WTC11 (cell line): Measurements from ENCODE around the gene RAB7A. TPM values are rescaled to one million over a fixed set of nuclear protein-coding genes. Genes with fewer than 3 reads are reported as not detected.

Experiments used
- ATAC-seq: fragments of 200-7000 bp; cut with Tn5 transposase; 2 replicates; pipeline ENCODE4 v1.10.0; 2021; ENCODE audit warnings: mild to moderate bottlenecking, moderate library complexity
- Bru-seq: library from RNA; stranded (reverse); fragments of 400-500 nt; gene quantifications from one replicate; lab custom pipeline; 2021; lab: Mats Ljungman, UMichigan
- CTCF ChIA-PET: fragments of 300-600 bp; sonication (Branson Sonifier 250); formaldehyde crosslinking; loops from one replicate; lab custom pipeline; 2021; ENCODE audit warnings: antibody characterized with exemption; lab: Charles Lee
- POLR2A ChIA-PET: fragments of 350-600 bp; sonication (Branson Sonifier 250); formaldehyde crosslinking; loops from one replicate; lab custom pipeline; 2021; ENCODE audit warnings: antibody characterized with exemption; lab: Charles Lee
- DNase-seq: peaks from one replicate; pipeline ENCODE4 v3.0.0; 2021; ENCODE audit warnings: low spot score
- H3K27ac Mint-ChIP-seq: 2 replicates; pipeline ENCODE4 v1.8.0; 2021; ENCODE audit warnings: mixed read lengths
- H3K27me3 Mint-ChIP-seq: 2 replicates; pipeline ENCODE4 v1.8.0; 2021; ENCODE audit warnings: low read depth, mild to moderate bottlenecking, moderate library complexity, mixed read lengths
- H3K36me3 Mint-ChIP-seq: 2 replicates; pipeline ENCODE4 v1.8.0; 2021; ENCODE audit warnings: mixed read lengths
- H3K4me1 Mint-ChIP-seq: 2 replicates; pipeline ENCODE4 v1.8.0; 2022; ENCODE audit warnings: mixed read lengths
- H3K4me3 Mint-ChIP-seq: 2 replicates; pipeline ENCODE4 v1.8.0; 2021; ENCODE audit warnings: mild to moderate bottlenecking, moderate library complexity, mixed read lengths
- H3K9me3 Mint-ChIP-seq: 2 replicates; pipeline ENCODE4 v1.8.0; 2021; ENCODE audit warnings: mixed read lengths
- AR ChIP-seq: fragments of 250-450 bp; sonication (Bioruptor Pico); IDR thresholded peaks from 2 replicates; pipeline ENCODE4 v1.9.0; 2021; ENCODE audit warnings: mild to moderate bottlenecking
- ARID4B ChIP-seq: sonication (generic); formaldehyde crosslinking; IDR thresholded peaks from 2 replicates; pipeline ENCODE4 v1.8.0; 2023; ENCODE audit warnings: missing genetic modification reagents, mild to moderate bottlenecking, borderline replicate concordance
- CREM ChIP-seq: sonication (generic); formaldehyde crosslinking; IDR thresholded peaks from 2 replicates; pipeline ENCODE4 v1.8.1; 2022; ENCODE audit warnings: mild to moderate bottlenecking, missing genetic modification reagents, moderate library complexity
- KAT7 ChIP-seq: sonication (generic); formaldehyde crosslinking; IDR thresholded peaks from 2 replicates; pipeline ENCODE4 v1.8.1; 2023; ENCODE audit warnings: missing genetic modification reagents, mild to moderate bottlenecking, borderline replicate concordance
- PRRX2 ChIP-seq: fragments of 250-450 bp; sonication (Bioruptor Pico); IDR thresholded peaks from 2 replicates; pipeline ENCODE4 v1.8.0; 2021; ENCODE audit warnings: mild to moderate bottlenecking
- TEAD1 ChIP-seq: sonication (generic); formaldehyde crosslinking; IDR thresholded peaks from 2 replicates; pipeline ENCODE4 v1.8.0; 2022; ENCODE audit warnings: mild to moderate bottlenecking, missing genetic modification reagents
- ZNF138 ChIP-seq: sonication (generic); formaldehyde crosslinking; conservative IDR thresholded peaks from 2 replicates; pipeline ENCODE4 v1.8.1; 2022; ENCODE audit warnings: mild to moderate bottlenecking, moderate library complexity, missing genetic modification reagents
- ZNF219 ChIP-seq: sonication (generic); formaldehyde crosslinking; IDR thresholded peaks from 2 replicates; pipeline ENCODE4 v1.8.0; 2023; ENCODE audit warnings: missing genetic modification reagents, mild to moderate bottlenecking, borderline replicate concordance
- ZNF232 ChIP-seq: sonication (generic); formaldehyde crosslinking; IDR thresholded peaks from 2 replicates; pipeline ENCODE4 v1.8.0; 2022; ENCODE audit warnings: mild to moderate bottlenecking, missing genetic modification reagents
- ZNF425 ChIP-seq: fragments of 250-450 bp; sonication (Bioruptor Pico); conservative IDR thresholded peaks from 2 replicates; pipeline ENCODE4 v1.9.0; 2021; ENCODE audit warnings: mild to moderate bottlenecking
- long read RNA-seq, 3 experiments: library from RNA in 1 of 3; library from capped mRNA in 1 of 3; library from polyadenylated mRNA in 1 of 3; unstranded in 2 of 3; stranded (forward) in 1 of 3; transcript quantifications; one replicate each; pipeline ENCODE4 v2.0.0, GENCODE V29; 2021
- total RNA-seq: library from RNA; stranded (reverse); gene quantifications from 3 replicates; pipeline ENCODE4 v1.2.3, GENCODE V29; 2021
- TF ChIP-seq, protein P1 (sequence below): sonication (generic); formaldehyde crosslinking; conservative IDR thresholded peaks from 2 replicates; pipeline ENCODE4 v1.8.1; 2022; ENCODE audit warnings: mild to moderate bottlenecking, missing genetic modification reagents
- TF ChIP-seq, protein P2 (sequence below): sonication (generic); formaldehyde crosslinking; IDR thresholded peaks from 2 replicates; pipeline ENCODE4 v1.8.1; 2022; ENCODE audit warnings: mild to moderate bottlenecking, missing genetic modification reagents, moderate library complexity, borderline replicate concordance
- TF ChIP-seq, protein P3 (sequence below): sonication (generic); formaldehyde crosslinking; IDR thresholded peaks from 2 replicates; pipeline ENCODE4 v1.8.1; 2023; ENCODE audit warnings: mild to moderate bottlenecking, missing genetic modification reagents
- TF ChIP-seq, protein P4 (sequence below): sonication (generic); formaldehyde crosslinking; IDR thresholded peaks from 2 replicates; pipeline ENCODE4 v1.8.1; 2023; ENCODE audit warnings: mild to moderate bottlenecking, missing genetic modification reagents, borderline replicate concordance

RAB7A gene
- total RNA-seq (166 to 184 TPM (median 184 TPM) in 3 replicates), Bru-seq, nascent RNA (percentile 91 among the genes with signal in this experiment)
- long read RNA-seq, experiment 1, transcript RAB7A-201 (6 exons, 2,244 nt): major isoform, 609 of 646 reads
- long read RNA-seq, experiment 1, partial matches to known transcripts: 15 of 646 reads
- long read RNA-seq, experiment 1, other reads (novel, unspliced or antisense): 21 of 646 reads
- long read RNA-seq, experiment 2, transcript RAB7A-201 (6 exons, 2,244 nt): major isoform, 167 of 225 reads
- long read RNA-seq, experiment 2, partial matches to known transcripts: 49 of 225 reads
- long read RNA-seq, experiment 2, other reads (novel, unspliced or antisense): 9 of 225 reads
- long read RNA-seq, experiment 3, transcript RAB7A-207 (3 exons, 552 nt): minor isoform, 5 of 444 reads
- long read RNA-seq, experiment 3, transcript RAB7A-201 (6 exons, 2,244 nt): major isoform, 392 of 444 reads
- long read RNA-seq, experiment 3, partial matches to known transcripts: 45 of 444 reads
- long read RNA-seq, experiment 3, other reads (novel, unspliced or antisense): 2 of 444 reads

DNA sequence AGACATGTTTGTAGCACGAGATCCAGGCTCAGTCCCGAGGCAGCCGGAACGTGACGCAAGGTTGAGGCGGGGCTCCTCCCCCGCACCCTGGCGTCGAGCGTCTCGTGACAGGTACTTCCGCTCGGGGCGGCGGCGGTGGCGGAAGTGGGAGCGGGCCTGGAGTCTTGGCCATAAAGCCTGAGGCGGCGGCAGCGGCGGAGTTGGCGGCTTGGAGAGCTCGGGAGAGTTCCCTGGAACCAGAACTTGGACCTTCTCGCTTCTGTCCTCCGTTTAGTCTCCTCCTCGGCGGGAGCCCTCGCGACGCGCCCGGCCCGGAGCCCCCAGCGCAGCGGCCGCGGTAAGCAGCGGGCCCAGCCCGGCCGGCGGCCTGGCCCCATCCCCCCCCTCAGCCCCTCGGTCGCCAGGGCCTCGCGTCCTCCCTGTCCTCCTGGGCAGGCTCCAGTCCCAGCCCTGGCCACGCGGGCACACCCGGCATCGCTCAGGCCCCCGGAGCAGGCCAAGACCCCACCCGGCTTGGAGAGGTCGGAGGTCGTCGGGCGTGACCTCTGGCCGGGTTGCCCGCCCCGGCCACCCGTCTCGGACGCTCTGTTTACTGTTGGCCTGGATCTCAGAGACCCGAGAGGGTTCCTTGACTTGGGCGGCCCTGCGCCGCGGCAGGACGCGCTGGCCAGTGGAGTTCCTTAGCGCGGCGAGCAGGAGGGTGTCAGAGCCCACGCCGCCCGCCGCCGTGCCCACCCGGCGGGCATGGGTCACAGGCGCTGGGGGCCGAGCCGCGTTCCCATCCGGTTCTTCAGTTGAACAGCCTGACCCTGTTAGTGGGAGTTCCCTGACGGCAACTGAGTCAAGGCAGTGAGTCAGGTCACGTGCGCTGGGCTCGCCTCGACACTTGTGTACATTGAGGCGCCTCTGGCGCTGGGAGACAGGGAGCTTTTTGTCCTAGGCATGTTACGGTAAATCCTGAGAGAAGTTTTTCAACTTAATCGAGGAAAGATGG is at the start of gene RAB7A:
Gene RAB7A (plus strand): TSS at position 161 of the 994 bp plus-strand sequence. CDS start 69,185 bp downstream, outside the sequence.
- ATAC-seq (peak; percentile 91), DNase-seq (peak; percentile 96)
- Mint-ChIP-seq H3K27ac (peak within 1 kb of the TSS; percentile 92), H3K27me3 (no peaks in the 10 kb centered on the region), H3K9me3 (no peaks in the 10 kb centered on the region; the same call in 1 of the 2 replicates), H3K36me3 (no peaks in the 10 kb centered on the region), H3K4me1 (peaks cover 81% of the 10 kb centered on the region), H3K4me3 (peak within 1 kb of the TSS; percentile 92)
- ChIA-PET CTCF (interaction anchor here (0.9 to 3.5 kb wide), 6 partner anchors 19 to 149 kb away, joined by 3 to 30 read pairs (median 7); no protein-coding TSS in a partner anchor), POLR2A (interaction anchor here (1.1 to 1.9 kb wide), 2 partner anchors 16 to 46 kb away, joined by 3 to 7 read pairs; no protein-coding TSS in a partner anchor)
- no peak for TF ChIP-seq ZNF425 (CRISPR knock-in tag)
- TF ChIP-seq, protein P1, sequence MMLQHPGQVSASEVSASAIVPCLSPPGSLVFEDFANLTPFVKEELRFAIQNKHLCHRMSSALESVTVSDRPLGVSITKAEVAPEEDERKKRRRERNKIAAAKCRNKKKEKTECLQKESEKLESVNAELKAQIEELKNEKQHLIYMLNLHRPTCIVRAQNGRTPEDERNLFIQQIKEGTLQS (CRISPR knock-in tag): no peak
- TF ChIP-seq, protein P2, sequence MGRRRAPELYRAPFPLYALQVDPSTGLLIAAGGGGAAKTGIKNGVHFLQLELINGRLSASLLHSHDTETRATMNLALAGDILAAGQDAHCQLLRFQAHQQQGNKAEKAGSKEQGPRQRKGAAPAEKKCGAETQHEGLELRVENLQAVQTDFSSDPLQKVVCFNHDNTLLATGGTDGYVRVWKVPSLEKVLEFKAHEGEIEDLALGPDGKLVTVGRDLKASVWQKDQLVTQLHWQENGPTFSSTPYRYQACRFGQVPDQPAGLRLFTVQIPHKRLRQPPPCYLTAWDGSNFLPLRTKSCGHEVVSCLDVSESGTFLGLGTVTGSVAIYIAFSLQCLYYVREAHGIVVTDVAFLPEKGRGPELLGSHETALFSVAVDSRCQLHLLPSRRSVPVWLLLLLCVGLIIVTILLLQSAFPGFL (CRISPR knock-in tag): no peak
- 0 out of 2 replicates have a peak, but pooled peaks have one; percentile 5 for TF ChIP-seq ZNF232 (CRISPR knock-in tag)
- no peak for TF ChIP-seq PRRX2 (CRISPR knock-in tag)
- peak; percentile 70; the same call in 1 of the 2 replicates for TF ChIP-seq ARID4B (CRISPR knock-in tag)
- TF ChIP-seq, protein P3, sequence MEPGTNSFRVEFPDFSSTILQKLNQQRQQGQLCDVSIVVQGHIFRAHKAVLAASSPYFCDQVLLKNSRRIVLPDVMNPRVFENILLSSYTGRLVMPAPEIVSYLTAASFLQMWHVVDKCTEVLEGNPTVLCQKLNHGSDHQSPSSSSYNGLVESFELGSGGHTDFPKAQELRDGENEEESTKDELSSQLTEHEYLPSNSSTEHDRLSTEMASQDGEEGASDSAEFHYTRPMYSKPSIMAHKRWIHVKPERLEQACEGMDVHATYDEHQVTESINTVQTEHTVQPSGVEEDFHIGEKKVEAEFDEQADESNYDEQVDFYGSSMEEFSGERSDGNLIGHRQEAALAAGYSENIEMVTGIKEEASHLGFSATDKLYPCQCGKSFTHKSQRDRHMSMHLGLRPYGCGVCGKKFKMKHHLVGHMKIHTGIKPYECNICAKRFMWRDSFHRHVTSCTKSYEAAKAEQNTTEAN (CRISPR knock-in tag): no peak; the same call in 1 of the 2 replicates
- TF ChIP-seq TEAD1 (CRISPR knock-in tag): peak; percentile 42; the same call in 1 of the 2 replicates
- TF ChIP-seq KAT7: peak; percentile 50; the same call in 1 of the 2 replicates
- TF ChIP-seq ZNF219 (CRISPR knock-in tag): no peak
- peak; percentile 67; the same call in 1 of the 2 replicates for TF ChIP-seq CREM (CRISPR knock-in tag)
- TF ChIP-seq, protein P4, sequence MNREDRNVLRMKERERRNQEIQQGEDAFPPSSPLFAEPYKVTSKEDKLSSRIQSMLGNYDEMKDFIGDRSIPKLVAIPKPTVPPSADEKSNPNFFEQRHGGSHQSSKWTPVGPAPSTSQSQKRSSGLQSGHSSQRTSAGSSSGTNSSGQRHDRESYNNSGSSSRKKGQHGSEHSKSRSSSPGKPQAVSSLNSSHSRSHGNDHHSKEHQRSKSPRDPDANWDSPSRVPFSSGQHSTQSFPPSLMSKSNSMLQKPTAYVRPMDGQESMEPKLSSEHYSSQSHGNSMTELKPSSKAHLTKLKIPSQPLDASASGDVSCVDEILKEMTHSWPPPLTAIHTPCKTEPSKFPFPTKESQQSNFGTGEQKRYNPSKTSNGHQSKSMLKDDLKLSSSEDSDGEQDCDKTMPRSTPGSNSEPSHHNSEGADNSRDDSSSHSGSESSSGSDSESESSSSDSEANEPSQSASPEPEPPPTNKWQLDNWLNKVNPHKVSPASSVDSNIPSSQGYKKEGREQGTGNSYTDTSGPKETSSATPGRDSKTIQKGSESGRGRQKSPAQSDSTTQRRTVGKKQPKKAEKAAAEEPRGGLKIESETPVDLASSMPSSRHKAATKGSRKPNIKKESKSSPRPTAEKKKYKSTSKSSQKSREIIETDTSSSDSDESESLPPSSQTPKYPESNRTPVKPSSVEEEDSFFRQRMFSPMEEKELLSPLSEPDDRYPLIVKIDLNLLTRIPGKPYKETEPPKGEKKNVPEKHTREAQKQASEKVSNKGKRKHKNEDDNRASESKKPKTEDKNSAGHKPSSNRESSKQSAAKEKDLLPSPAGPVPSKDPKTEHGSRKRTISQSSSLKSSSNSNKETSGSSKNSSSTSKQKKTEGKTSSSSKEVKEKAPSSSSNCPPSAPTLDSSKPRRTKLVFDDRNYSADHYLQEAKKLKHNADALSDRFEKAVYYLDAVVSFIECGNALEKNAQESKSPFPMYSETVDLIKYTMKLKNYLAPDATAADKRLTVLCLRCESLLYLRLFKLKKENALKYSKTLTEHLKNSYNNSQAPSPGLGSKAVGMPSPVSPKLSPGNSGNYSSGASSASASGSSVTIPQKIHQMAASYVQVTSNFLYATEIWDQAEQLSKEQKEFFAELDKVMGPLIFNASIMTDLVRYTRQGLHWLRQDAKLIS (CRISPR knock-in tag): no peak
- 0 out of 2 replicates have a peak, but pooled peaks have one; percentile 33 for TF ChIP-seq ZNF138 (CRISPR knock-in tag)
- no peak for TF ChIP-seq AR (CRISPR knock-in tag)
